ENCODE results near the gene RNF8.
"Not testable (repeated sequence)": the region's sequence is repeated elsewhere in the genome, so short reads cannot be mapped to it uniquely, and the experiment has no call there.

The RNF8 gene

DNA sequence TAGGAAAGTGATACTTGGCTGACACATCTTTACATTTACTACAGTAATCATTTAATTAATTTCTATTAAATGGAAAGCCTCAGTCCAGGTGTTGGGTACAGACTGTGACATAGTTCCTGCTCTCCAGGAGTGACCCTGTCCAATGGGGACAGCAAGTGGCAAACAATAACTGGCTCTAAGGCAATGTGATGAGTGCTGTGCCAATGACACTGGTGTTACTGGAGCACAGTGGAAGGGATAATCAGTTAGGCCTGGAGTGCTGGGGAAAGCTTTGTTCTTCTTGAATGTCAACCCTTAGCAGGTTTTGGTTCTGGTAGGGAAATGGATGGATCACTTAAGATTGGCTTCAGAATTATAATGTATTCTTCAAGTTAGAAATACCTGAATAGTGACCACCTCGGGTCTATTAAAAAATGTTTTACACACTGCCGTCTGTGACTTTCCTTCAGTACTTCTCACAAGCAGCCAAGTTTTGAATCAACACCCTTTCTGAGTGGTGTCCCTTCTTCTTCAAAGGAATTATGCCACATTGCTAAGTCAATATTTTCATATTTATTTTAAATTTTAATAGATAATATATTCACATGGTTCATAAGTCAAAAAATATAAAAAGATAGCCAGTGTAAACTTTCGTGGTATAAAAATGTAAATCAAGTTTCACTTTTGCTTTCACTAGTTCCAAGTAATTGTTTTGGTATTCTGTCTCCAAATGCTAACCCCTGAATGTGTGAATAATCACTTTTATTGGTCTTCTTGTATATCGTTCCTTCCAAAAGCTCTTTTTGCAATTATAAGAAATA, 88.8 kb downstream of the RNF8 start:
- no peak for DNase-seq (ENCODE audit: extremely low read depth in 1 of 2, low read depth in 1 of 2)

DNA sequence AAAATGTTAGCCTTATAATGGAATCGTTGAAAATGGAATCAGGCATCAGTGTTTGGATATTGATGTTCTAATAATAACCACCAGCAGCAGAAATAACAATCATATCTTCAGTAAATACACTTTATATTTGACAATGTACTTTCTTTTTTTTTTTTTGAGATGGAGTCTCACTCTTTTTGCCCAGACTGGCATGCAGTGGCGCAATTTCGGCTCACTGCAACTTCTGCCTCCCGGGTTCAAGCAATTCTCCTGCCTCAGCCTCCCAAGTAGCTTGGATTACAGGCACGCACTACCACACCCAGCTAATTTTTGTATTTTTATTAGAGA, 89.4 kb downstream of the RNF8 start:
- not testable (repeated sequence) for DNase-seq (ENCODE audit: extremely low read depth in 1 of 2, low read depth in 1 of 2)

All from activated CD8-positive, alpha-beta memory T cell treated with anti-CD3 and anti-CD28 coated beads for 1 hour (primary cell).